CD4-positive, alpha-beta T cell (primary cell): ENCODE results near the gene SERPINA12. TPM values are rescaled to one million over a fixed set of nuclear protein-coding genes. Genes with fewer than 3 reads are reported as not detected.

Experiments used
- ATAC-seq: fragments of 200-7000 bp; cut with Tn5 transposase; one replicate; pipeline ENCODE4 v1.10.0; 2022; ENCODE audit warnings: mild to moderate bottlenecking; ENCODE audit not compliant: poor library complexity
- CTCF ChIA-PET: fragments of 350-600 bp; sonication (Branson Sonifier 250); formaldehyde crosslinking; loops from one replicate; lab custom pipeline; 2021; ENCODE audit warnings: antibody characterized with exemption, inconsistent platforms; lab: Charles Lee
- POLR2A ChIA-PET: fragments of 350-600 bp; sonication (Branson Sonifier 250); formaldehyde crosslinking; loops from one replicate; lab custom pipeline; 2021; ENCODE audit warnings: antibody characterized with exemption, inconsistent platforms; lab: Charles Lee
- DNase-seq, 14 experiments: peaks; one replicate each; pipeline ENCODE4 v3.0.0-alpha.2; 2013 to 2020; ENCODE audit warnings: mixed read lengths in 2 of 14
- H3K27ac ChIP-seq, 2 donors: one replicate each; pipeline versions ENCODE4 v1.5.1 to v1.7.0; 2013; ENCODE audit warnings: low read length in 2 of 2, low read depth in 1 of 2, mild to moderate bottlenecking in 1 of 2
- H3K27me3 ChIP-seq, 2 experiments: 1 replicate in 1 of 2; 2 replicates in 1 of 2; pipeline versions ENCODE4 v1.6.1 to v1.7.0; 2013; ENCODE audit warnings: low read length in 2 of 2, control low read depth in 1 of 2, mild to moderate bottlenecking in 1 of 2, moderate library complexity in 1 of 2; ENCODE audit not compliant: insufficient read depth in 2 of 2, control insufficient read depth in 1 of 2
- H3K36me3 ChIP-seq: one replicate; pipeline ENCODE4 v1.6.1; 2013; ENCODE audit warnings: low read length, control low read depth; ENCODE audit not compliant: insufficient read depth
- H3K4me1 ChIP-seq: one replicate; pipeline ENCODE4 v1.6.1; 2013; ENCODE audit warnings: low read length, control low read depth; ENCODE audit not compliant: insufficient read depth
- H3K4me3 ChIP-seq: one replicate; pipeline ENCODE4 v1.5.1; 2013; ENCODE audit warnings: mild to moderate bottlenecking, low read length, moderate library complexity
- H3K9me3 ChIP-seq, 2 experiments: 1 replicate in 1 of 2; 2 replicates in 1 of 2; pipeline versions ENCODE4 v1.6.1 to v1.7.0; 2013; ENCODE audit warnings: low read length in 2 of 2, mild to moderate bottlenecking in 2 of 2, control low read depth in 1 of 2, moderate library complexity in 1 of 2; ENCODE audit not compliant: control insufficient read depth in 1 of 2, insufficient read depth in 1 of 2
- H3K27ac Mint-ChIP-seq: one replicate; pipeline ENCODE4 v1.8.0; 2020; ENCODE audit warnings: mixed read lengths
- H3K27me3 Mint-ChIP-seq: one replicate; pipeline ENCODE4 v1.8.0; 2021; ENCODE audit warnings: mixed read lengths
- H3K36me3 Mint-ChIP-seq: one replicate; pipeline ENCODE4 v1.8.0; 2021; ENCODE audit warnings: low read depth, mixed read lengths
- H3K4me1 Mint-ChIP-seq: one replicate; pipeline ENCODE4 v1.8.0; 2021; ENCODE audit warnings: low read depth, mixed read lengths
- H3K4me3 Mint-ChIP-seq: one replicate; pipeline ENCODE4 v1.8.0; 2020; ENCODE audit warnings: mild to moderate bottlenecking, mixed read lengths
- H3K9me3 Mint-ChIP-seq: one replicate; pipeline ENCODE4 v1.8.0; 2020; ENCODE audit warnings: mixed read lengths
- intact Hi-C, 2 experiments: fragments of 100-400 bp; cut with DNase I in 1 of 2; cut with micrococcal nuclease in 1 of 2; formaldehyde crosslinking; loops; one replicate each; pipeline versions ENCODE4 v1.15.1 to v1.9.0; 2023 to 2025; cut with DNase I, micrococcal nuclease
- total RNA-seq, 174 experiments: library from RNA in 2 of 174; stranded (reverse) in 2 of 174; gene quantifications; one replicate each; pipeline ENCODE4 v1.2.3 and lab custom pipeline; 2021 to 2026
- TF ChIP-seq, protein P1 (sequence below): fragments of 200-600 bp; IDR thresholded peaks from one replicate; pipeline ENCODE4 v1.8.0; 2022; ENCODE audit warnings: antibody characterized with exemption, mild to moderate bottlenecking

SERPINA12 gene
- total RNA-seq, 2 experiments from 2014 or later = not detected

DNA sequence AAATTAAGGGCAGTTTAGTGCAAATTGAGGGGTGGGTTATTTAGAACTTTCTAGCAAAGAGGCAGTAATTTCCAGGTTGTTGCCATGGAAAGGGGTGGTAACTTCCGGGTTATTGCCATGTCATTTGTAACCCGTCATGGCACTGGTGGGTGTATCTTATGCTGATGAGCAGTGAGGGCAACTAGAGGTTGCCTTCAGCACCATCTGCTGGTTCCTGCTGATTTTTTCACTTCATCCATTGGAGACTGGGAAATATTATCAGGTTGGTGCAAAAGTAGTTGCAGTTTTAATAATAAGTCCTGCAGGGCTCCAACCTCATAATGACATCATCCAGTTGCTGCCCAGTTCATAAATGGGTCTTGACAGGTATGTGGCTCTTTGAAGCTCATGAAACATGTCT, 27.6 kb upstream of the SERPINA12 start:
- TF ChIP-seq, protein P1, sequence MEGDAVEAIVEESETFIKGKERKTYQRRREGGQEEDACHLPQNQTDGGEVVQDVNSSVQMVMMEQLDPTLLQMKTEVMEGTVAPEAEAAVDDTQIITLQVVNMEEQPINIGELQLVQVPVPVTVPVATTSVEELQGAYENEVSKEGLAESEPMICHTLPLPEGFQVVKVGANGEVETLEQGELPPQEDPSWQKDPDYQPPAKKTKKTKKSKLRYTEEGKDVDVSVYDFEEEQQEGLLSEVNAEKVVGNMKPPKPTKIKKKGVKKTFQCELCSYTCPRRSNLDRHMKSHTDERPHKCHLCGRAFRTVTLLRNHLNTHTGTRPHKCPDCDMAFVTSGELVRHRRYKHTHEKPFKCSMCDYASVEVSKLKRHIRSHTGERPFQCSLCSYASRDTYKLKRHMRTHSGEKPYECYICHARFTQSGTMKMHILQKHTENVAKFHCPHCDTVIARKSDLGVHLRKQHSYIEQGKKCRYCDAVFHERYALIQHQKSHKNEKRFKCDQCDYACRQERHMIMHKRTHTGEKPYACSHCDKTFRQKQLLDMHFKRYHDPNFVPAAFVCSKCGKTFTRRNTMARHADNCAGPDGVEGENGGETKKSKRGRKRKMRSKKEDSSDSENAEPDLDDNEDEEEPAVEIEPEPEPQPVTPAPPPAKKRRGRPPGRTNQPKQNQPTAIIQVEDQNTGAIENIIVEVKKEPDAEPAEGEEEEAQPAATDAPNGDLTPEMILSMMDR = no peak
- H3K27me3 Mint-ChIP-seq = peaks cover 53% of the 10 kb centered on the region

DNA sequence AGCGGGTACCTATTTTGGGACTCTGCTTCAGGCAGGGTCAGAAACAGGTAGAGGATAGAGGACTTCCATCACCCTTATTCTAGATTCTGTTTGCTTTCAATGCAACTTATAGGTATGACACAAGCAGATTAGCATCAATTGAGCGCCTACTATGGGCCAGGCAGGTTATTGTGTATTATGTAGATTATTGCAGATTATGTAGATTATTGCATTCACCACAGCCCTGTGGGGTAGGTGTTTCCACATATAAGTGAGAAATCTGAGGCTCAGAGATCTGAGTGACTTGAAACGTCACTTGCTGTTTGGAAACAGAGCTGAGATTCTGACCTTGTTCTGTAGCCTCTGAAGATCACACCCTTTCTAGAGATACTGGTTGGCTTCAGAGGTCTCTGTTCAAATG, 26.2 kb upstream of the SERPINA12 start:
- no peak overlapping the region for H3K27ac Mint-ChIP-seq
- H3K27me3 Mint-ChIP-seq = peaks cover 50% of the 10 kb centered on the region
- peaks cover 0 to 3% of the 10 kb centered on the region in 2 experiments for H3K9me3 ChIP-seq
- intact Hi-C loops = no loop called here
- H3K27me3 ChIP-seq = peaks cover 0 to 8% of the 10 kb centered on the region in 2 experiments
- DNase-seq (no peak), ATAC-seq (no peak)
- H3K36me3 Mint-ChIP-seq = no peaks in the 10 kb centered on the region
- ChIA-PET POLR2A (no interaction called here), CTCF (no interaction called here)
- no peaks in the 10 kb centered on the region for H3K4me1 ChIP-seq
- TF ChIP-seq, protein P1 = no peak
- no peak overlapping the region for H3K4me3 Mint-ChIP-seq
- H3K4me1 Mint-ChIP-seq = no peaks in the 10 kb centered on the region
- H3K27ac ChIP-seq = no peak overlapping the region
- H3K4me3 ChIP-seq = no peak overlapping the region
- no peaks in the 10 kb centered on the region for H3K36me3 ChIP-seq
- H3K9me3 Mint-ChIP-seq = no peaks in the 10 kb centered on the region

More for the DNA sequence above, 27.6 kb upstream of the SERPINA12 start:
- Histone ChIP-seq H3K4me1 (no peaks in the 10 kb centered on the region), H3K9me3 (peaks cover 0 to 3% of the 10 kb centered on the region in 2 experiments), H3K27ac (no peak overlapping the region), H3K4me3 (no peak overlapping the region), H3K27me3 (peaks cover 0 to 8% of the 10 kb centered on the region in 2 experiments), H3K36me3 (no peaks in the 10 kb centered on the region)
- ChIA-PET CTCF (no interaction called here), POLR2A (no interaction called here)
- Mint-ChIP-seq H3K36me3 (no peaks in the 10 kb centered on the region), H3K9me3 (no peaks in the 10 kb centered on the region), H3K27ac (no peak overlapping the region), H3K4me3 (no peak overlapping the region), H3K4me1 (no peaks in the 10 kb centered on the region)
- ATAC-seq (no peak), DNase-seq (no peak)
- intact Hi-C loops = no loop called here

DNA sequence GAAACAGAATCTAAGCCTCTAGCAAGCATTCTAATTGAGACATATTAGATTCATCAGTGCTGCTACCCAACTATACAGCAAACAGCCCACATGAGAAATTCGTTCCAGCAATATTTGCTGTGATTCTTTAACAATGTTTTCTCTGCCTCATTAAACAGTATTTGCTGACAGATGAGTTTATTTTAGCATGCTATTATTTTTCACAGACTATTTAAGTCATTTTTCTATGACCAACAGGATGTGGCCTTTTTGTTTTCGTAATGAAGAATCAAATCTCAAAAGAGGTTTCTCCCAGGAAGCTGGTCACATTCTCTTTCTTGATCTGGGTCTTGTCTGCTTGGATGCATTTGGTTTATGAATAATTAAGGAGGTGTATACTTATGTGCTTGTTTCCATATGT, 23.2 kb upstream of the SERPINA12 start:
- Mint-ChIP-seq H3K4me3 (no peak overlapping the region), H3K27me3 (peaks cover 30% of the 10 kb centered on the region), H3K9me3 (no peaks in the 10 kb centered on the region), H3K4me1 (no peaks in the 10 kb centered on the region), H3K27ac (no peak overlapping the region), H3K36me3 (no peaks in the 10 kb centered on the region)
- Histone ChIP-seq H3K27ac (no peak overlapping the region), H3K4me3 (no peak overlapping the region), H3K9me3 (peaks cover 0 to 3% of the 10 kb centered on the region in 2 experiments), H3K4me1 (no peaks in the 10 kb centered on the region), H3K27me3 (peaks cover 0 to 8% of the 10 kb centered on the region in 2 experiments), H3K36me3 (no peaks in the 10 kb centered on the region)
- ATAC-seq (no peak), DNase-seq (no peak)
- POLR2A ChIA-PET = no interaction called here
- CTCF ChIA-PET = no interaction called here
- TF ChIP-seq, protein P1 = no peak
- intact Hi-C loops = no loop called here
